Astrocyte of the cerebellum (primary cell): ENCODE results near the gene TMEM33.
A peak's percentile ranks its signal among the peaks of the same experiment; 100 is the strongest.

ENCODE experiments used
- DNase-seq: peaks from one replicate; pipeline ENCODE4 v3.0.0-alpha.2; 2011; ENCODE audit warnings: low read depth
- H3K4me3 ChIP-seq: 2 replicates; pipeline ENCODE4 v1.5.1; 2011; ENCODE audit warnings: mild to moderate bottlenecking, low read depth, low read length, moderate library complexity
- in situ Hi-C: cut with HindIII; loops from 2 replicates; pipeline ENCODE4 v1.10.0; 2017; ENCODE audit warnings: low sequenced_read_pairs
- TF ChIP-seq, protein P1 (sequence below): IDR thresholded peaks from 2 replicates; pipeline ENCODE4 v1.5.1; 2012; ENCODE audit warnings: low read length, low read depth, moderate library complexity, mild to moderate bottlenecking; ENCODE audit errors: missing control alignments

Gene TMEM33

DNA sequence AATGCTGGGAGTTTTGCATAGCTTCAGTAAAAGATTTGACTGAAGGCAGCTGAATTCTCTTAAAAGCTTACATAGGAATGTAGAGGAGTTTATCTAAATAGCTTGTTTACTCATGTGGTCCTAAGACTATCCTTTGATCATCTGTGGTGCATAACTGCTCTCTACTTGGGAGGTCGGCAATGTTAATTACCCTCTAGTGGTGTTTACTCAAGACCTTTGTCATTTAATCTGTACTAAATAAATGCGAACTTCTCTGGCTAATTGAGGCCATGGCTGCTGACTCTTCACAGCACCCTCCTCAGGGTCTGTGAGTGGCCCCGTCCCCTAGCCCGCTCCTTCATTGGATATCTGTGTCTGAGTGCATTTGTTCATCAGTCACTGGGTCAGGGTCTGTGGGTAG is 13.8 kb upstream of the TMEM33 start:
- DNase-seq, result no peak
- in situ Hi-C loops, result no loop called here
- no peak overlapping the region for H3K4me3 ChIP-seq
- TF ChIP-seq, protein P1, sequence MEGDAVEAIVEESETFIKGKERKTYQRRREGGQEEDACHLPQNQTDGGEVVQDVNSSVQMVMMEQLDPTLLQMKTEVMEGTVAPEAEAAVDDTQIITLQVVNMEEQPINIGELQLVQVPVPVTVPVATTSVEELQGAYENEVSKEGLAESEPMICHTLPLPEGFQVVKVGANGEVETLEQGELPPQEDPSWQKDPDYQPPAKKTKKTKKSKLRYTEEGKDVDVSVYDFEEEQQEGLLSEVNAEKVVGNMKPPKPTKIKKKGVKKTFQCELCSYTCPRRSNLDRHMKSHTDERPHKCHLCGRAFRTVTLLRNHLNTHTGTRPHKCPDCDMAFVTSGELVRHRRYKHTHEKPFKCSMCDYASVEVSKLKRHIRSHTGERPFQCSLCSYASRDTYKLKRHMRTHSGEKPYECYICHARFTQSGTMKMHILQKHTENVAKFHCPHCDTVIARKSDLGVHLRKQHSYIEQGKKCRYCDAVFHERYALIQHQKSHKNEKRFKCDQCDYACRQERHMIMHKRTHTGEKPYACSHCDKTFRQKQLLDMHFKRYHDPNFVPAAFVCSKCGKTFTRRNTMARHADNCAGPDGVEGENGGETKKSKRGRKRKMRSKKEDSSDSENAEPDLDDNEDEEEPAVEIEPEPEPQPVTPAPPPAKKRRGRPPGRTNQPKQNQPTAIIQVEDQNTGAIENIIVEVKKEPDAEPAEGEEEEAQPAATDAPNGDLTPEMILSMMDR, result no peak

DNA sequence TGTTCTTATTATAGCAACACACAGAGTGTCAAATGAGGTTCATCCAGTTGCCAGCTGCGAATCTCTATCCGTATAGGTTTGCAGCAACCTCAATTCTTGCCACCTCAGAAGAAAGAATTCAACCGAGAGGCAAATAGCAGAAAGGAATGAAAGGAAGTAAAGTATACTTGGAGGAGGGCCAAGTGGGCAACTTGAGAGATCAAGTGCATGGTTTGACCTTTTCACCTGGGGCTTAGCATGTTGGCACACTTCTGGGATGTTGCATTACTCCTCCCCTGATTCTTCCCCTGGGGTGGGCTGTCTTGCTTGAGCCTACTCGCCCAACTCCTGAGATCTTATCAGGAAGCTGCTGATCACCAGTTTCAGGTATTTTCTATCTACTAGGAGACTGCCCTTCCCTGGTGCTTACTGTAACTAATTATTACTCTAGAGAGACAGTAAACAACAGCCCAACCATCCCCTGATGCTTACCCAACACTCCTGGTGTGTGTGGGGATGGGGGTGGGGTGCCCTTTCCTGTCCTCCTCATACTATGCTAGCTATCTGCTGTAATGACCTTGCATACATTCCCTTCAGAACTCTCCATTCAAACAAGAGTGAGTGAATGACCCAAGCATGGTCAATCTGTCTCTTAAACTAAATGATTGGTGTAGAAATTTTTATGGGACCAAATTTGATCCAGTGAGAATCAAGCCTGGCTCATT is 7.3 kb upstream of the TMEM33 start:
- DNase-seq, result no peak
- H3K4me3 ChIP-seq, result no peak overlapping the region
- TF ChIP-seq, protein P1, result no peak
- in situ Hi-C loops, result no loop called here

- TF ChIP-seq, protein P1, result no peak
- in situ Hi-C loops, result no loop called here
- DNase-seq, result no peak
- no peak overlapping the region for H3K4me3 ChIP-seq
Observed at GRCh38 chr4:41930139-41930831, 4.9 kb upstream of the TMEM33 start.

- in situ Hi-C loops, result no loop called here
- no peak overlapping the region for H3K4me3 ChIP-seq
- DNase-seq, result no peak
- TF ChIP-seq, protein P1, result no peak
Observed at GRCh38 chr4:41932988-41933387, 2.2 kb upstream of the TMEM33 start.

DNA sequence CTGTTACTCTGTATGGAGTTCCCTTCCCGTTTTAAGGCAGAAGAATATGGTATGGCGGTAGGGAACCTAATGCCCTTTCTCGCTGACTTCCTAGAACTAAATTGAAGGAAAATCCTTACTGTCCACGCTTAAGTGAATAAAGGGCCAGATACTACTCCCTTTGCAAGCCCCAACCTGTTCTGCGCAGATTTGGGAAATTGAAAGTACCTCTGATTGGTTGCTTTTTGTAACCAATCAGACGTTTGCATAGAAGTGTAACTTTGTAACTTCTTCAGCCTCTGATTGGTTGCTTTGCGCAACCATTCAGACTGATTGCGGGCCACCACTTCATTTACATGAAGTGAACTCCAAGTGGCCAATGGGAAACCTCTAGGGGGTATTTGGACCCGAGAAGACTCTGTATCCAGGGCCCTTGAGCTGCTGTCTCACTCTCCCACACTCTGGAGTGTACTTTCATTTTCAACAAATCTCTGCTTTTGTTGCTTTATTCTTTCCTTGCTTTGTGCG is 1.2 kb upstream of the TMEM33 start:
- in situ Hi-C loops, result no loop called here
- TF ChIP-seq, protein P1, result no peak
- DNase-seq, result no peak
- no peak overlapping the region for H3K4me3 ChIP-seq

- in situ Hi-C loops, result no loop called here
- peak overlapping the region; percentile 96 for H3K4me3 ChIP-seq
- TF ChIP-seq, protein P1, result no peak
- DNase-seq, result no peak
Observed at GRCh38 chr4:41934514-41934900, 722 bp upstream of the TMEM33 start.
